NCI-H446 treated with DMSO at 0.1 percent for 48 hours (cell line): Measurements from ENCODE around the gene MAL.

Experiments used
- DNase-seq: peaks from one replicate; lab custom pipeline; 2025; lab: John Stamatoyannopoulos, UW

The MAL gene

DNA sequence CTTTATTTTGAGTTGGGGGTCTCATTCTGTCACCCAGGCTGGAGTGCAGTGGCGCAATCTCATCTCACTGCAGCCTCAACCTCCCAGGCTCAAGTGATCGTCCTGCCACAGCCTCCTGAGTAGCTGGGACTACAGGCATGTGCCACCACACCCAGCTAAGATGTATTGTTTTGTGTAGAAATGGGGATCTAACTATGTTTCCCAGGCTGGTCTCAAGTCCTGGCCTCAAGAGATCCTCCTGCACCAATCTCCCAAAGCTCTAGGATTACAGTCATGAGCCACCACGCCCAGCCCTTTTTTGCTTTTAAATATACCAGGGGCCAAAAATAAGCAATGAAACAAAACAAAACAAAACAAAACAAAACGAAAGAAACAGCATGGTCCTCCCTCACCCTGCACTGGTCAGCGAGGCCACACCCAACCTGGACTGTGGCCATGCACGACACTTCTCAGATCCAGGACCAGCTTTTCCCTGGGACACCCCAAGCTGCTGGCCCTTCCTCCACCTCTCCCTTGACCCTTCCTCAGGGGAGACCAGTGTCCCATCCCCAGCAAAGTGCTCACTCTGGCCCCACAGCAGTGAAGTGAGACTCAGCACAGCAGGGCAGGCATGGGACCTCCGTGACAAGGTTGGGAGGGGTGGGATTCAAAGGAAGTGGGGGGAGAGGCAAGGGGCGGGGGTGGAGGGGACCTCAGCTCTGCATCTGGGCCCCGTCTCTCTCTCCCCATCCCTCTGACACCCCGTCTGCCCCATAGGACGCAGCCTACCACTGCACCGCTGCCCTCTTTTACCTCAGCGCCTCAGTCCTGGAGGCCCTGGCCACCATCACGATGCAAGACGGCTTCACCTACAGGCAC, 23.5 kb downstream of the MAL start:
- no peak for DNase-seq

DNA sequence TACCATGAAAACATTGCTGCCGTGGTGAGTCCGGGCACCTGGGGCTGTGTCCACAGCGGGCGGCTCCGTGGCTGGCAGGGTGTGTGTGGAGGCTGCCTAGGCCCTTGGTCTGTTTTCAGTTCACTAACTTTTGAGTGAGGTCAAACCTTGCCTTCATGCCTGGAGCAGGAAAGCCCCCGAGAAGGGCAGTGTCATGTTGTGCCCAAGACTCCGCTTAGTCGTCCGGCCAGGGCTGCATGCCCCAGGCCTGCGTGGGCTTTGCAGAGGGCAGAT, 24.1 kb downstream of the MAL start:
- no peak for DNase-seq

DNA sequence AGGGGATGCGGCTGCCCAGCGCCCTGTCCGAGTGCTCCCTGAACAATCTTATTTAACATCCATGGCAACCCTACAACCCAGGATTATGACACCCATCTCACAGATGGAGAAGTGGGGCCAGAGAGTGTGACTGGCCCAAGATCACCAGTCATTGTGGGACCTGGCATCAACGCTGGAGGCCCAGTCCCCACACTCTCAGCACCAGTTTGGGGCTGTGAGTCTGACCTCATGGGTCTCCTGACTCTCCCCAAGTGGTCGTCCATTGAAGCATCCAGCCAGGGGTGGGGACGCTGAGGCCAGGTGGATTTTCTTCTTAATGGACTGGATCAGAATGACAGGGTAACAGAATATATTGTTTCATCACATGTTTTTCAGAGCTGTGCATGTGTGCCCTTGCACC, 24.5 kb downstream of the MAL start:
- DNase-seq = no peak

DNA sequence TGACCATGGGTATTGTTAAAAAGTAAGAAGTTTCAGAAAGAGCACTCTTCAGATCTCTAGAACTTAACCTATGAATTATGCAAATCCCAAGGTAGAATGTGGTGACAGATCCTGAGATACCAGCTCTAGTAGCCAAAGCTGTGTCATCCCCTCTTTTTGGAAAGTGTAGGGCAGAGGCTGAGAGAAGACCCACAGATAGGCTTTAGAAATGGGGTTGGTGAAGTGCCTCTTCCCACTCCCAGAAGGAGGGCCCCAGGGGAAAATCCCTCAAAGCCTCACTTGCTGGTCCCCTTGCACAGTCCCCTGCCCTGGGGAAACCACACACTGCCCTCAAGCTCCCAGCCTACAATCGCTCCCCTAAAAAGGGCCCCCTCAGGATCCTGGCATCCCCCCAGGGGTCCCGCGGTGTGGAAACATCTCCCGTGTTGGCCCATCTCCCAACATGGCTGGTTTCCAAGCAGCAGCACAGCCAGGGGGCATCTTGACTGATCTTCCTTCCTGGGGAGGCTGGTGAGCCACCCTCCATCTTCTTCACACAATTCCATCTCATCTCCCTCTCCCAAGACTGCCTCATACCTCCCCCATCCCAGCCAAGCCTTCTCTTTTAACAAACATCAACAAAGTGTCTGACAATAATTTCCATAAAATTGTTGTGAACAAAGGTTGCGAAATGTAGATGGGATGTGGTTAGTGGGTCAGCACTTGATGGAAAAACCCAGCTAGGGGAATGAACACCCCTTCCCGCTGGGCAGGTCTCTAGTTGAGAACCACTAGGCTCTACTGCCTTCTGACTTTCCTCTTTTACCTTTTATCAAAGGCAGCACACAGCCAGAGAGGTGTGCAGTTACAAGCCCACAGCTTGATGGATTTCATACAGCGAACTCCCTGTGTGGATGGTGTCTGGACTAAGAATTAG, 25.1 kb downstream of the MAL start:
- no peak for DNase-seq

DNA sequence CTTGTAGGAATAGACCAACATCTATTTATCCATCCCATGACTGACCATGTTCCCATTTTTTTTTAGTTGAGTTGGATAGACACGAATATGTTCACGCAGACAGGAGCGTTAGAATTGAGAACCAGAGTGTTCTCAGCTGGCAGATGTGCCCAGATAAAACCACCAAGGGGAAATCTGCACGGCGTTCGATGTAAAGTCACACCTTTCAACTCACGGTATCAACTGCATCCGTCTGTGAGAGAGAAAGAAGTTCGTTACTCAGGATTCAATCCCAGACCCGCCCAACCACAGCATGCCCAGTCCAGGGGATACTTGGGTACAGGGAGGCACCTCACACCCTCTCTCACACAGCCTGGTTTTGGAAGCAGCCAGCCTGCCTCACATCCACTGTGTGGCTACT, 26.1 kb downstream of the MAL start:
- no peak for DNase-seq

DNA sequence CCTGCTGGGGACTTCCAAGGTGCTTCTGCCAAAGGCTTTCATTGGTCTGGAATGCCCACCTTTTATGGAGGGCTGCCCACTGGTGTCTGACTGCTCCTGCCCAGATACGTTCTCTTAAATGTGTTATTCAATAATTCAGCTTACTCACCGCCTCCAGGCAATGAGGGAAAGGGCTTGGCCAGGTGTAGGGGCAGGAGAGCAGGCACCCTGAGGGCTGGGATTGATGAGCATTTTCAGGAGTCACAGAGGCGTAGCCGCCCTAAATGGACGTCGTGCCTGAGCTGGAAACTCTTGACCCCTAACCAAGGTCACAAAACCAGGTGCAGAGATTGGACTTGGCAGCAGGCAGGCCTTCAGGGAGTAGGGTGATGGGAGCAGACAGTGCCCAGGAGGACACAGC, 26.8 kb downstream of the MAL start:
- DNase-seq = no peak

DNA sequence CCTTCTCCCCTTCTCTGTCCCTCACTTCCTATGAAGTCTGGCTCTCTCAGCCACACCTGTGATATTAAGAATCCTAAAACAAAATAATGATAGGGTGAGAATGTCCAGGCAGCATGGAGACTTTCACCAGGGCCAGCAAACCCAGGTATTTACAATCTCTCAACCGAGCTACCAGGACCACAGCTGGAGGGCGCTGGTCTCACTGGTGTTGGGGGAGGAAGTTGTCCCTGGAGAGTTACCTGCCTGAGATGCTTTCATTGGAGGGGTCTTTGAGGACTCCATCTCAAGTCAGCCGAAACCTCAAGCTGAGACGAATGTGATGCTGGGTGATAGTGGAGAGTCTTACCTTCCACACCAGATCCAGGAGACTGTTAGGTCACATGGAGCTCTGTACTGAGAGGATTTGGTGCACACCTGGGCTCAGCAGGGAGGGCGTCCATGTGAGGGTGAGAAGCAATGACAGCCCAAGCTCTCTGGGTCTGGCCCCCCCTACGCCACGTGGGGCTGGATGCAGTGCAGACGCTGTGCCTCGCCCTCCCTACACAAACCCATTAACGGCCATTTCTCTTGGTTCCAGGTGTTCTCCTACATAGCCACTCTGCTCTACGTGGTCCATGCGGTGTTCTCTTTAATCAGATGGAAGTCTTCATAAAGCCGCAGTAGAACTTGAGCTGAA, 27.4 kb downstream of the MAL start:
- DNase-seq = no peak

DNA sequence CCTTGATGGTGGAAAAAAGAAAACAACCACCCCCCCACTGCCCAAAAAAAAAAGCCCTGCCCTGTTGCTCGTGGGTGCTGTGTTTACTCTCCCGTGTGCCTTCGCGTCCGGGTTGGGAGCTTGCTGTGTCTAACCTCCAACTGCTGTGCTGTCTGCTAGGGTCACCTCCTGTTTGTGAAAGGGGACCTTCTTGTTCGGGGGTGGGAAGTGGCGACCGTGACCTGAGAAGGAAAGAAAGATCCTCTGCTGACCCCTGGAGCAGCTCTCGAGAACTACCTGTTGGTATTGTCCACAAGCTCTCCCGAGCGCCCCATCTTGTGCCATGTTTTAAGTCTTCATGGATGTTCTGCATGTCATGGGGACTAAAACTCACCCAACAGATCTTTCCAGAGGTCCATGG, 28.0 kb downstream of the MAL start:
- no peak for DNase-seq

DNA sequence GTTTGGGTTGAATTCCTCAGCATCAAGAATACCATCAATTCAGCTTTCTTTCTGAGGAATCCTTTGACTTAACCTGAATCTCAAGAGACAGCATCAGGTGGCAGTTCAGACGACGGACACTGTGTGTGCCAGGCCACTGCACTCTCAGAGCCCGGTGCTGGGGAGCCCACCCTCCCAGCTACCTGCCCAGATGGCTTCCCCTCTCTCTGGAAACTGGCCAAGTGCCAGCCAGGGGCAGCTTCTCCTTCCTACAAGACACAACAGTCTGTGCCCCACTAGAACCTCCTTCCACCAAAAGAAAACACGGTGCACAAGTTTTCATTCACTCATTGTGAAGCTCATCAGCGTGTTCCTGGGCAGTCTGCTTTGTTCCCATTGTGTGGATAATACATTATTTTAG, 28.5 kb downstream of the MAL start:
- DNase-seq = no peak

DNA sequence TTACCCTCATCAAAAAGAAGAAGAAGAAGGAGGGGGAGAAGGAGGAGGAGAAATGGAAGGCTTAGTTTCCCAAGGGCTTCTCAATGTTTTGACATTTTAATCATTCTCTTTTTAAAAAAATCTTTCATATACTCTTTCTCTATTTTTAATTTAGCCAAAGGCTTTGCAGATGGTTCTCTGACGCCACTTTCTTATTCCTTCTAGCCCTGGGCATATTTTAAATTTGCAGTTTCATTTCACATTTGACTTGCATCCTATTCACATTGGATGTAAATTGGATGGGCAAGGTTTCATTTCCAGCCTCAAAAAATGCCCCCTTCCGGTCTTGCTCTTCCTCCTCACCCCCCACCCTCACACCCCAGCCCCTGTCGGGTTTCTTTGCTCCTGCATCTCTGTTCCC, 29.8 kb downstream of the MAL start:
- DNase-seq = no peak

DNA sequence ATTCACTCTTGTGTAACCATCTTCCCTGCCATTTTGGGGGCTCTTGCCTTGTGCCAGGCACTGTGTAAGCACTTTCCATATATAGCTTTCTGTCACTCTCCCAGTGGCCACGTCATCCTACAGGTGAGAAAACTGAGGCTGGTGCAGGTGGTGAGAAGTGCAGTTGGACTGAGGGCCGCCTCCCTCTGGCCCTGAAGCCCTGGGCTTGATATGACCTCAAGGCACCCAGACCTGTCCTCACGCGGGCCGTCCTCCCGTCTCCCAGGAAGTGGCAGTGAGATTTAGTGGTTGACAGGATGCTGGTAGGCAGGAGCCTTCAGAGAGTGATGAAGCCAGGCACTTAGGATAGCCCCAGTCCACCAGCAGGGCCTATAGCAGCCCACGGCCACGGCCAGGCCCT, 30.5 kb downstream of the MAL start:
- DNase-seq = no peak

DNA sequence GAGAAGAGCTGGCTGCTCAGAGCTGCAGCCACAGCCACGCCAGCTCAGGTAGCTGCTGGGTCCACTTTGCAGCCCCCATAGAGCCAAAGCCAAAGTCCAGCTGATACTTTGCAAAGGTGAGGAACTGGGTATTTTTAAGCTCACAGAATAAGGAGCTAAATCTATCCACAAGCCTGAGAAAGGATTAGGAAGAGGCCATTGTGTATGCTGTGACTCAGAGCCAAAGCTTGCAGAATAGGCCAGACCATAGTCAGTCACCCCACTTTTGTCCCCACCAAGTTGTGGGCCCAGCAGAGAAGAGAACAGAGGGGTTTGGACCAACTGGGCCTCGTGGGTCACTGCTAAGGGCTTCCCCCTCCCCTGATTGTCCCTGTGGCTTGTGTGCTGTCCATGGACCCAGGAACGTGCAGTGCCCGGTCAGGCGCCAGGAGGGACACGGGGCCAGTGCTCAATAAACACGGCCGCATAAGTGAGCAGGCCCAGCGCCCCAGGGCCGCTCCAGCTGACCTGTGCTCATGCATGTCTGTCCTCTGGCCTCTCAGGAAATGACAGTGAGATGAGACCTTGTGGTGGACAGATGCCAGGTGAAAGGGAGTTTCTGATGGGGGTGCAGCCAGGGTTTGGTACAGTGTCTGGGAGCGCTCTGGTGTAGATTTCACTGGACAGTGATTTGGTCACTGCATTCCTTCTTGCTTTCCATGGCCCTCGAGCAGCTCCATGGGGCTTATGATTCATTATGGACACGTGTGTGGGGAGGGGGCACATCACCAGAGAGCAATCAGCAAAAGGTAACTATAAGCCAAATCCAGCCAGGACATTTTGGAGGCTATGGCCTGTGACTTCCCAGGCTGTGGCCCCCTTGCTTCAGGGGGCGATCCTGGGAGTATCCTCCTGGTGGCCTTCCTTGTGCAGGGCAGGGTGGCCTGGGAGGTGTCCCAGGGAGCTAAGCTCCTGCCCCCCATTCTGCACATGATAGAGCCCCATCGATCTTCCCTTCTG, 31.3 kb downstream of the MAL start:
- no peak for DNase-seq

DNA sequence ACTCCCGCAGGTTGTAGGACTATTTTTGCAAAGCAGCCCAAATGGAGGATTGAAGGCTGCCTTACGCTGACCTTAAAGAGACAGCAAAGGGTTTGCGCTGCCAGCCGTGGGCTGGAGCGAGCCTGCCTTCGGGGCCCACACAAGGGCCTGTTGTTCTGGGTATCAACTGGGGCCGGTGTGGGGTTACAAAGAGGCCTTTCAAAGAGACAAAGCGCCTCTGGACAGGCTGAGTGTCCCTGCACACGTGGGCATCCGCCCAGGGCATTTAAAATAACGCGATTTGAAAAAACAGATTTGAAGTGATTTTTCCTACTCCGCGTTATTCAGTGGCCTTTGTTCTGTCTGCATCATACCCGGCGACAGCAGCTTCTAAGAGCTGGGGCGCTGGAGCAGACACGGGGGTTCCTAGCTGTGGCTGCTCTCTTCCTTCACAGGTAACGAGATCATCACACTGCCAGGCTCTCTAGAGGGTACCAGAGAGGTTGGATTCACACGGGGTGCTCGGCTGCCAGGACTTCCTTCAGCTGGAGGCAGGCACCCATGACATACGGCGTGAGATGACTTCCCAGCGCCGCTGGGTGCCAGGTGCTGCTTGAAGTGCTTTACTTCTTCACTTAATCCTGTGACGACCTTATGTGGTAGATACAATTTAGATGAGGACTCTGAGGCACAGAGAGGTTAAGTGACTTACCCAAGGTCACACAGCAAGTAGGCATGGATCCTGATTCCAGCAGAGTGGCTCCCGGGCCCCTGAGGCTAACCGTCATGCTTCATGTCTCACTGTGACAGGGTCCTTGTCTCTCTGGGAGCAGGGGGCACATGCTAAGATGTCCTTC, 32.2 kb downstream of the MAL start:
- no peak for DNase-seq

DNA sequence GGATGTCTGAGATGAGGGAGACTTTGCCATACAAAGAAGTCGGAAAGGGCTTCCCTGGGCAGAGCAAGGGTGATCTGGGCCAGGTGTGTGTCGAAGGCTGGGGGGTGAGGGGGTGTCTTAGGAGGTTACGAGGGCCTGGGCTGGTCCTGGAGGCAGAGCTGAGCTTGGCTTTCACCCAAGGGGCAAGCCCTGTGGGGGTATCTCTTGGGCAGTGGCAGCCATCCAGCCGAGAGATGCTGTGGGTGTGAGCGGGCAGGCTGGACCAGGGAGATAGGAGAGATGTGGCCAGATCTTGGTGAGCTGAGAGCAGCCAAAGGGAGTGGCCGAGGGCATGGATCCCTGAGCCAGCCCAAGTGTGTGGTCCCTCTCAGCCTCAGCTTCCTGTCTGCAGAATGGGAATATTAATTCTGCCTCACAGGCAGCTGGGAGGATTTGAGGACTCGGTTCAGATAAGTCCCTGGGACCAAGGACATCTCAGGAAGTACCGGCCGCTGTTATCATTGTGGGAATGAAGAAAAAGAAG, 33.0 kb downstream of the MAL start:
- no peak for DNase-seq

DNA sequence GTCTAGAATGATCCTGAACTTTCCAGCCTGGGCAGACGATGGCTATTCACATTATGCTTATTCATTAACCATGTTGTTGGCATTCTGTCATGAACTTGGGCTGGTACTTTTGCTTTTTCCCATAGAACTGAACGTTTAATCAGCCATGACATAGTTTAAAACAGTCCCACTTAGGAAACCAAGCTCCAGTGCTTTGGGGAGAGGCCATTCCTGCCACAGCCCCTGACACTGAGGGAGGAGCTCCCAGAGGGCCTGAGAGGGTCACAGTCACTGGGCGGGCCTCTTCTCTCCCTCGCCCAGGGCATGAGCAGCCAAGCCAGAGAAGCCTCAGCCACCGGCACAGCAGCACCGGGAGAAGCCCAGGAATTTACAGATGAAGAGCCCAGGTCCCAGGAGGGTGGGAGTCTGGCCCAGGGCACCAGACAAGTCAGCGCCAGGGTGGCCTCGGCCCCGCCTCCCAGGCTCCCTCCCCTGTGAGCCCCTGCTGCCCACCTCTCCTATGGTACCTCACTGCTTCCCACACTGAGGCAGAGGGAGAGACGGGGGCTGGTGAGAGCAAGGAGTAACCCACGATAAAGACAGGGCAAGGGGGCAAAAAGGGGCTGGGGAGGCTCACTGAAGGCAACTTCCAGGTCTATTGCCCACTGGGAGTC, 33.6 kb downstream of the MAL start:
- DNase-seq = no peak

DNA sequence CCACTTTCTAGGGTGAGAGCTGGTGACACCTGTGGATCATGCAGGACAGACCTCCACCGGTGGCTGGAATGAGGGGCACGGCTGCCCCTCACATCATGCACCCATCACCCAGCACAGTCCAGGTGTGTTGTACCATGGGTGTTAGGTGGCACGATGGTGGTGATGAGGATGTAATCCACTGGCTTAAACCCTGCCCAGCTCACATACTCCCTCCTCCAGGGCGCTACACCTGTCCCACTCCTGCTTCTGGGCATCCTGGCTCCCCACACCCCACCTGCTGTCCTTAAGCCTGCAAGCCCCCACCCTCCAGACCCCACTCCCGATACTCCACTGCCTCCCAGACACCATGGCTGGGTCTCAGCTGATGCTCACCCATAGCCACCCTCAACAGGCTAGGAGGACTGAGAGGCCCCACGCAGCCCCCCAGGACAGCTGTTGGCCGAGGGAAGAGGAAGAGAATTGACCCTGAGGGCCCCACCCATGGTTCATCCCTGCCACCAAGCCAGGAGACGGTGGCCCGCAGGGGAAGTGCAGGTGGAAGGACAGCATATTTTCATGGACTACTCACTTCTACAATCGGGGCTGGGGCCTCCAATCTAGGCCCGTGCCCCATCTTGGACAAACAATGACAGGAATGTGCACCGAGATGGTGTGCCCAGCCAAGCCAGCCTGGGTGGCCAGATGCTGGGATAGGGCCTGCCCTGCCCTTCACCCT, 34.3 kb downstream of the MAL start:
- no peak for DNase-seq

DNA sequence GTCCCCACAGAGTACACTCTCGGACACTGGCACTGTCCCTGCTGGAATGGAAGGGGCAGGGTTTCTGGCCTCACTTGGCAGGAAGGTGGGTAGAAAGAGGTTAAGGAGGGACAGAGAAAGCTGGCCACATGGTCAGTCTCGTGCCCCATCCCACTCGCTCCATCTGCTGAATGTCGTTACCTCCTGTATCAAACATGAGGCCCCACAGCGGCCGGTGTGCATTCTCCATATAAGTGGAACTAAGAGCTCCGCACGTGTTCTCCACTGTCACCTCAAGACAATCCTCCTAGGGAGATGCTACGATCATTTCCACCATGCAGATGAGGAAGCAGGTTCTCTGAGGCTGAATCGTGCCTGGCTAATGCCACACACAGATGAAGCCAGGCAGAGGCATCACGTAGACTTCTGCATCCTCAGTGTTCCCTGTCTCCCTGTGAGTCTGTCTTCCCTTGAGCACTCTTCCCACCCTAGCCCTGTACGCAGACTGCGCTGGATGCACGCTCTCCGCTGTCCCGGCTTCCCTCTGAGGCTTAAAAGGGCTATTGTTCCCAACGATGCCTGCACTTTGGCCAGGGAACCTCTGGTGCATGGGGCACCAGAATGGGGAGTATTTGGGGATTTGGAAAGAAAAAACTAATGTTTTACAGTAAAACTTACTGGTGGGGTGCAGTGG, 35.1 kb downstream of the MAL start:
- DNase-seq = no peak

DNA sequence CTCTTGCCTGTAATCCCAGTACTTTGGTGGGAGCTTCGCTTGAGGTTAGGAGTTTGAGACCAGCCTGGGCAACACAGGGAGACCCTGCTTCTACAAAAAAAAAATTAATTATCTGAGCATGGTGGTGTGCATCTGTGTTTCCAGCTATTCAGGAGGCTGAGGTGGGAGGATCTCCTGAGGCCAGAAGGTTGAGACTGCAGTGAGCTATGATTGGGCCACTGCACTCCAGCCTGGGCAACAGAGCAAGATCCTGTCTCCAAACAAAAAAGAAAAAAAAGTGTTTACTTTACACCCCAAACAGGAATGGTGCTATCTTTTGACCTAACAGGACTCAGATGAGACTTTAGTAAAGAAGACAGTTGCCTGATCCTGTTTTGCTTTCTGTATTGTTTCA, 35.6 kb downstream of the MAL start:
- no peak for DNase-seq
